Occipital lobe (tissue), 2 donors: ENCODE results near the gene RPL37. TPM values are rescaled to one million over a fixed set of nuclear protein-coding genes. Genes with fewer than 3 reads are reported as not detected.
"Not testable (repeated sequence)": the region's sequence is repeated elsewhere in the genome, so short reads cannot be mapped to it uniquely, and the experiment has no call there.

Source experiments
- DNase-seq: peaks from one replicate; lab custom pipeline; 2025; lab: John Stamatoyannopoulos, UW
- total RNA-seq: library from RNA; depleted of rRNA; stranded (reverse); fragments of >200 nt; gene quantifications from one replicate; pipeline ENCODE4 v1.2.3, GENCODE V29; 2014

RPL37 gene
- total RNA-seq, 1 donor from 2014 or later = 1,054 TPM

DNA sequence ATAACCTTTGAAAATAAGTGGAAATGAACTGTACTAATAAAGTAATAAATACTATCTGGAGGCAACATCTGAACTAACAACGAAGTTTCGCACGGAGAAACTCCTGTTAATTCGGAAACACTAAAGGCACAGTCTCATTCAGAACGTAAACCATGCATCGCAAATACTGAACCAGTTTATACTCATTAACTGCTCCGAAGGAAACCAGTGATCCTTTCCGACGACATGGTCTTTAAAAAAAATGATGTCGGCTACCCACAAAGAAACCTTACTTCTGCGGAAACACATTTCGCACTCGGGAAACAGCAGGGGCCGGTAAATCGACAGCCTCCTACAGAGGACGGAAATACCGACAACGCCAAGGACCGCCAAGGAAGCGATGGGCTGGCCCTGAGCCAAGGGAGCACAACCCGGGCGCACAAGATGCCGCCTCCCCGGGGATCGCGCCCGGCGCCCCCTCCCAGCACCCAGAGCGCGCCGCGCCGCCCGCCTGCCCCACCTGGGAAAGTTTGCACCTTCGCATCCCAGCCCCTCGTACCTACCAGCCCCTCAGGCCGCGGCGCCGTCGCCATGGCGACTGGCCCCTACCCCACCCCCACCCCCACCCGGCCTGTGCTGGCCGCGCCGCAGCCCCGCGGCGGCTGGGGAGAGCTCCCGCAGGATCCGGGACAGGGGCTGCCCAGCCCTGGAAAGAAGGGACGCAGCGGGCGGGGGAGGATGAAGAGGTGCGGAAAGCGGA lies 37.6 kb downstream of the RPL37 start:
- DNase-seq = peak; percentile 55

DNA sequence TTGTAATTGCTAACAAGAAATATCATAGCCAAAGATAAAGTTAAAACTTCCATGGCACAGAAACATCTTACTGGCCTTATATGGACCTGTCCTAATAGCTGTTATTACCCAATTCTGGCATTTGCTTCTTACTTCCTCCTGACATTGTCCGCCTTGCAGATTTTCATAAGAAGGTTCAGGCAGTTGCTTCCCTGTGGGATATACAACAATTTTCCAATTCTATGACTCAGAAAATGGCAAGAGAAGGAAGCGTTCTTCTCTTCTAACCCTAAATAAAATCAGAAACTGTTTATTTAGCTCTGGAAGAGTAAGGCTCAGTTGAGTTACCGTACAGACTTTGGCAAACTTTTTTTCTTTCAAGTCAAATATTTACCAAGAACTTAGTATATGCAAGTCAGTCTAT lies 38.5 kb downstream of the RPL37 start:
- DNase-seq = no peak

- not testable (repeated sequence) for DNase-seq
Measured at GRCh38 chr5:40794877-40795276, 40.1 kb downstream of the RPL37 start.

GRCh38 chr5:40794340-40794739 lies 40.7 kb downstream of the RPL37 start:
- not testable (repeated sequence) for DNase-seq

DNA sequence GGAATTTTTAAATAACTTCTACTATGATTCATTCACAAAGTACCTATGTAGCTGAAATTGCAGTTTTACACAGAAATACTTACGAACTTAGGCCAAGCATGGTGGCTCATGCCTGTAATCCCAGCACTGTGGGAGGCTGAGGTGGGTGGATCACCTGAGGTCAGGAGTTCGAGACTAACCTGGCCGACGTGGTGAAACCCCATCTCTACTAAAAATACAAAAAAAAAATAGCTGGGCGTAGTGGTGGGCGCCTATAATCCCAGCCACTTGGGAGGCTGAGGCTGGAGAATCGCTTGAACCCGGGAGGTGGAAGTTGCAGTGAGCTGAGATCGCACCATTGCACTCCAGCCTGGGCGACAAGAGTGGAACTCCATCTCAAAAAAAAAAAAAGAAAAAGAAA lies 42.3 kb downstream of the RPL37 start:
- DNase-seq = not testable (repeated sequence)

DNA sequence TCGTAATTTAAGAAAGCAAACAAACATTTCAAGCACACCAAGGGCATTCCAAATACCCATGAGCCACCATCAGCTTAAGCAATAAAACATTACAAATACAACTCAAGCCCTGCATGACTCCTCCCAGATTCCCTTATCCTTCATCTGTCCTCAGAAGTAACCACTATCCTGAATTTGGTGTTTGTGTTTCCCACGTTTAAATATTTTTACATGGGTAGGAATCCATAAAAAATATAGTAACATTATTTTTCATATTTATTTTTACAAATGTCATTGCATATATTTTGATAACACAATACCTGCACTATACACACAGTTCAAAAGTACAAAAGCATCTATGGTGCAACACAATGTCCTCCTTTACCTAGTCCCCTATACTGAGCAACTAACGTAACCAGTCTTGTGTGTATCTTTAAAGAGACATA lies 43.3 kb downstream of the RPL37 start:
- DNase-seq = no peak

GRCh38 chr5:40790947-40791593 lies 44.0 kb downstream of the RPL37 start:
- DNase-seq = no peak

- DNase-seq = not testable (repeated sequence)
Measured at GRCh38 chr5:40788941-40789340, 46.1 kb downstream of the RPL37 start.

DNA sequence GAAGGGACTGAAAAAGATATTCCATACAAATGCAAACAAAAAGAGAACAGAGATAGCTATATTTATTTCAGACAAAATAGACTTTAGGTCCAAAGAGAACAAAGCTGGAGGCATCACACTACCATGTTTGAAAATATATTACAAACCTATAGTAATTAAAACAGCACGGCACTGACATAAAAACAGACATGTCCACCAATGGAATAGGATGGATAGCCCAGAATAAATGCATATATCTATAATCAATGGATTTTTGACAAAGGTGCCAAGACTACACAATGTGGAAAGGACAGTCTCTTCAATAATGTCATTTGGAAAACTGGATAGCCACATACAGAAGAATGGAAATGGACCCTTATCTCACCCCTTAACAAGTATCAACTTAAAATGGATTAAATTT lies 47.0 kb downstream of the RPL37 start:
- no peak for DNase-seq

DNA sequence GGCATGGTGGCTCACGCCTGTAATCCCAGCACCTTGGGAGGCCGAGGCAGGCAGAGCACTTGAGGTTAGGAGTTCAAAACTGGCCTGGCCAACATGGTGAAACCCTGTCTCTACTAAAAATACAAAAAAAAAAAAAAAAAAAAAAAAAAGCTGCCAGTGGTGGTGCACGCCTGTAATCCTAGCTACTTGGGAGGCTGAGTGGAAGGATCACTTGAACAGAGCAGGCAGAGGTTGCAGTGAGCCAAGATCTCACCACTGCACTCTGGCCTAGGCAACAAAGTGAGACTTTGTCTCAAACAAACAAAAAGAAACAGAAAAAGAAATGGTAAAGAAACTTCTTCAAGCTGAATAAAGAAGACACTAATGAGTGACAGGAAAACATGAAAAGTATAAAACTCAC lies 48.4 kb downstream of the RPL37 start:
- not testable (repeated sequence) for DNase-seq

- DNase-seq = no peak
Measured at GRCh38 chr5:40784916-40785315, 50.1 kb downstream of the RPL37 start.

DNA sequence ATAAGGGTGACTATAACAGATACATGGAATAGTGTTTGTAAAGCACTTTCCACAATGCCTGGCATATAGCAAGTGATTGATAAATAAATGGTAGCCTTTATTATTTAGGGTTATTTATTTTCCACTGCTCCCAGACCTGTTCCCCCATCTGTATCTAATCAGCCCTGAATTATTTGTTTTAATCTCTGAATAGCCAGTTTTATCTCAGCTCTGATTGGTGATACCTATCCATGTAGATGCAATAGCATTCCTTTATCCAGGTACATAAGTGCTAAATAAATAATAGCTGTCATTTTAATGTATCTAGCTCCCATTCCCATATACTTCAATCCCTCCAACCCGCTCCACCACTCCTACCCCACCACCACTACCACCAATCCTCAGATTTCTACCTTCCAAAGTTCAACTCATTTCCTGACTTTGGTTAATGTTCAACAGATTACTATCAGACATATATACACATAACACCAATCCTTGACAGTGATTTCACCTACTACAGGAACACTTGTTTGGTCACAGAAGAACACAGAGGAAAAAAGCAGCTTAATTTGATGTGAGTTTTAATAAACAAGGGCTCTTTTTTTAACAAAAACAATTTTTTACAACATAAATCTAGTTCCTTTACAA lies 50.9 kb downstream of the RPL37 start:
- no peak for DNase-seq

GRCh38 chr5:40781843-40782409 lies 53.1 kb downstream of the RPL37 start:
- DNase-seq = no peak

DNA sequence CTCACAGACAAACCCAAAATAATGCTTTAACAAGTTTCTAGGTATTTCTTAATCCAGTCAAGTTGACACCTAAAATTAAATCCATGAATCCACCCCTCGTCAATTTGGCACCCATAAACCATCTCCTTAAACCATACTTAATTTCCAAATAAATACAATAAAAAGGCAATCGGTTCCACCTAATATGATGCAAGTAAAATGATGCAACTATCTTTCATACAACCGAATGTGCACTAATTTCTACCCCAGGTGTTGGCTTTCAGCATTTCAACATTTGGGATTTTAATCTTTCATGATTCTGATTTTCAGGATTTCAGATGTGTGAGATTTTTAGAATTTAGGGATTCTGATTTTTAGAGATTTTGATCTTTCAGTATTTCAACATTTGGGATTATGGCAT lies 54.2 kb downstream of the RPL37 start:
- DNase-seq = no peak

GRCh38 chr5:40780199-40780598 lies 54.8 kb downstream of the RPL37 start:
- DNase-seq = no peak

GRCh38 chr5:40779561-40779960 lies 55.5 kb downstream of the RPL37 start:
- no peak for DNase-seq

DNA sequence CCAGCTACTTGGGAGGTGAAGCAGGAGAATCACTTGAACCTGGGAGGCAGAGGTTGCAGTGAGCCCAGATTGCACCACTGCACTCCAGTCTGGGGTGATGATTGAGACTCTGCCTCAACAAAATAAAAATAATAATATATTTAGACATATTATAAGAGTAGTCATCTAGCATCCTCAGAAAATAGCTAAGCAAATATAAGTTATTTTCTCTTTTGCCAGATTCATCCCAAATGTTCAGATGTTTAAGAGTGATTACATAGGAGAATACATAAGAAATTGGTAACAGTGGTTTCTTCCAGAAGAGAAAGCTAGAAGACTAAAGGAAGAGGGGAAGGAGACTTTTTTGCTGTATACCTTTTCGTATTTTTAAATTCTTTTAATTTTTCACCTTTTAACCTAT lies 56.9 kb downstream of the RPL37 start:
- DNase-seq = no peak

DNA sequence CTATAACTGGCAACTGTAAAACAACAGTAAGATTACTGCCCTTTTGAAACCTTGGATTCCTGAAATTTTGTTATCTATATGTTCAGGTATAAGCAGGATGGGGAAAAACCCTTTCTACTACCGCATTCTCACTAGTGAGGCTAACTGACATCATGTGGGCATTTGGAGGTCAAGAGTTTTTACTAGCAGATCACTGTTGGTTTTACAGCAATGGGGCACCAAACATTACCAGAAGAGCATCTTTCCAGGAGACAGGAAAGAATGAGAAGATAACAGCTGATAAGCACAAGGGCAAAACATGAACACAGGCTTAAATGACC lies 58.4 kb downstream of the RPL37 start:
- DNase-seq = no peak

DNA sequence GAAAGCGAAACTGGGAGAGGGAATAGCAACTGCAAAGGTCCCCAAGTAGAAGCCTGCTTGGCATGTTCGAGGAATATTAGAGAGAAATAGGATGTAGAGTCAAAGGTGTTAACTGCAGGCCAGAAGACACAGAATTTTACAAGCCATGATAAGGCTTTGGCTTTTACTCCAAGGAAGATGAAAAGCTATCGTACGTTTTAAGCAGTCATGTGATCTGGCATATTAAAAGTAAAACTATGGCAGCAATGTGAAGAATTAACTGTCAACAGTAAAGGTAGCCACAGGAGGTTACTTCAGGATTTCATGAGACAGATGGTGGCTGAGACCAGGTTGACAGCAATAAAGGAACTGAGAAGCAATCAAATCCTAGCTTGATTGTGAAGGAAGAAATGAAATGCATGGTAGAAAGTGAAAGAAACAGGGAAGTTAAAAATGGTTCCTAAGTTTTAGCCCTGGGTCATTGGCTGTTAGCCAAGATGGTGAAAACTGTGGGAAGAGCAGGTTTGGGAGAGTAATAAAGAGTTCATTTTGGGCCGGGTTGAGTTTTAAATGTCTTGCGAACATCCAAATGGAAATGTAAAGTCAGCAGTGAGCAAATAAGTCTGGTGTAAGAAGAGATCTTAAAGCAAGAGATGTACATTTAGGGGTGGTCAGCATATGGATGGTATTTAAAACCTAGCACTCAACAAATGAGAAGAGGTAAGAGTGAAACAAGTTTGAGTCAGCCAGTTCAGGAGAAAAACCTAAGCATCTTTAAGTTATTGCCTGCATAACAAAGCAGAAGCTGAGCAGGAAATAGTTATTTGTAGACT lies 59.0 kb downstream of the RPL37 start:
- no peak for DNase-seq
